HepG2 (cell line): Measurements from ENCODE around the gene ERMP1. TPM values are rescaled to one million over a fixed set of nuclear protein-coding genes. Genes with fewer than 3 reads are reported as not detected.

ENCODE experiments used
- AFF4 ChIP-seq: sonication (generic); formaldehyde crosslinking; IDR thresholded peaks from 2 replicates; pipeline ENCODE4 v1.4.0; 2020; ENCODE audit warnings: missing genetic modification reagents
- AKNA ChIP-seq: sonication (generic); formaldehyde crosslinking; IDR thresholded peaks from 2 replicates; pipeline ENCODE4 v1.4.0; 2020; ENCODE audit warnings: missing genetic modification reagents, borderline replicate concordance
- BRCA1 ChIP-seq: sonication (generic); formaldehyde crosslinking; IDR thresholded peaks from 2 replicates; pipeline ENCODE4 v1.4.0; 2020; ENCODE audit warnings: missing genetic modification reagents
- CERS6 ChIP-seq: sonication (generic); formaldehyde crosslinking; IDR thresholded peaks from 2 replicates; pipeline ENCODE4 v1.5.0; 2020; ENCODE audit warnings: missing genetic modification reagents
- NFE2L1 ChIP-seq: sonication (generic); formaldehyde crosslinking; IDR thresholded peaks from 2 replicates; pipeline ENCODE4 v1.4.0; 2020; ENCODE audit warnings: missing genetic modification reagents, mild to moderate bottlenecking, borderline replicate concordance
- NFKBIZ ChIP-seq: IDR thresholded peaks from 2 replicates; pipeline ENCODE4 v1.6.1; 2018; ENCODE audit warnings: missing genetic modification reagents, missing compliant biosample characterization
- NONO ChIP-seq, 2 experiments: fragments of 450-650 bp in 1 of 2; sonication (generic) in 1 of 2; formaldehyde crosslinking in 1 of 2; IDR thresholded peaks in 1 of 2; conservative IDR thresholded peaks in 1 of 2; 2 replicates each; pipeline versions ENCODE4 v1.6.1 to v1.8.0; 2017 to 2022; ENCODE audit warnings: mild to moderate bottlenecking in 1 of 2, missing genetic modification reagents in 1 of 2, moderate library complexity in 1 of 2
- SP4 ChIP-seq: sonication (generic); formaldehyde crosslinking; IDR thresholded peaks from 2 replicates; pipeline ENCODE4 v1.8.1; 2023; ENCODE audit warnings: mild to moderate bottlenecking, missing genetic modification reagents
- ZBTB4 ChIP-seq: sonication (generic); formaldehyde crosslinking; IDR thresholded peaks from 2 replicates; pipeline ENCODE4 v1.4.0; 2020; ENCODE audit warnings: missing genetic modification reagents, mild to moderate bottlenecking, borderline replicate concordance
- ZBTB7B ChIP-seq: sonication (generic); formaldehyde crosslinking; IDR thresholded peaks from 2 replicates; pipeline ENCODE4 v1.4.0; 2020; ENCODE audit warnings: missing genetic modification reagents
- ZFYVE20 ChIP-seq: sonication (generic); formaldehyde crosslinking; IDR thresholded peaks from 2 replicates; pipeline ENCODE4 v1.8.0; 2023; ENCODE audit warnings: low read depth, mild to moderate bottlenecking, moderate library complexity, missing genetic modification reagents, borderline replicate concordance
- ZNF232 ChIP-seq: sonication (generic); formaldehyde crosslinking; IDR thresholded peaks from 2 replicates; pipeline ENCODE4 v1.4.0; 2020; ENCODE audit warnings: missing genetic modification reagents, borderline replicate concordance
- ZNF572 ChIP-seq: sonication (generic); formaldehyde crosslinking; IDR thresholded peaks from 2 replicates; pipeline ENCODE4 v1.5.1; 2020; ENCODE audit warnings: mild to moderate bottlenecking, missing genetic modification reagents
- ZNF746 ChIP-seq: sonication (generic); formaldehyde crosslinking; IDR thresholded peaks from 2 replicates; pipeline ENCODE4 v1.8.0; 2022; ENCODE audit warnings: mild to moderate bottlenecking, missing genetic modification reagents
- polyA plus RNA-seq, 8 experiments: library from polyadenylated mRNA; depleted of rRNA in 3 of 8; stranded (reverse) in 7 of 8; unstranded in 1 of 8; fragments of >200 nt; fragmentation: Illumina TruSeq in 4 of 8; extraction: Trizol in 4 of 8; gene quantifications; 2 replicates each; pipeline versions ENCODE4 v1.2.1 to v1.2.3, GENCODE V29; 2011 to 2016; ENCODE audit warnings: low read depth in 4 of 8, missing spikeins in 1 of 8, mixed read lengths in 1 of 8; ENCODE audit not compliant: insufficient read depth in 1 of 8
- total RNA-seq, 5 experiments: library from RNA; depleted of rRNA; stranded (reverse); fragments of >200 nt; fragmentation: Illumina TruSeq; extraction: Trizol; gene quantifications; 2 replicates each; pipeline ENCODE4 v1.2.3, GENCODE V29; 2016; ENCODE audit warnings: low read depth in 1 of 5

ERMP1 gene
- total and polyA plus RNA-seq, 2 of the 13 experiments (the other 11 are each of a cell fraction or from before 2014, with no cell fraction given): 40.9 to 65.4 TPM

GRCh38 chr9:5832538-5833529, at the start of gene ERMP1 (continued):
- TF ChIP-seq ZBTB4 (no peak), BRCA1 (CRISPR knock-in tag) (peak; percentile 80), ZNF232 (CRISPR knock-in tag) (peak; percentile 72), SP4 (CRISPR knock-in tag) (peak; percentile 84), AFF4 (CRISPR knock-in tag) (peak; percentile 20; the same call in 1 of the 2 replicates), ZNF572 (CRISPR knock-in tag) (no peak), NFE2L1 (CRISPR knock-in tag) (no peak), ZBTB7B (CRISPR knock-in tag) (no peak), ZNF746 (CRISPR knock-in tag) (0 out of 2 replicates have a peak, but pooled peaks have one; percentile 22), ZFYVE20 (CRISPR knock-in tag) (no peak), NONO (IDR thresholded peaks at IDR 0.05) (no peak), NONO (CRISPR knock-in tag; conservative IDR thresholded peaks at IDR 0.05) (peak; percentile 76), NFKBIZ (CRISPR knock-in tag) (no peak), CERS6 (peak; percentile 89; the same call in 1 of the 2 replicates), AKNA (CRISPR knock-in tag) (no peak)
